RWPE2 (cell line): Measurements from ENCODE around the gene THPO.

ENCODE experiments used
- ATAC-seq: fragments of 200-7000 bp; cut with Tn5 transposase; 3 replicates; pipeline ENCODE4 v1.9.1; 2021; ENCODE audit warnings: low read depth
- DNase-seq: peaks from one replicate; pipeline ENCODE4 v3.0.0-alpha.2; 2020; ENCODE audit warnings: low spot score
- H3K27ac ChIP-seq: fragments of 450-650 bp; 2 replicates; pipeline ENCODE4 v1.5.1; 2017; ENCODE audit warnings: mild to moderate bottlenecking; ENCODE audit not compliant: poor library complexity, severe bottlenecking
- H3K27me3 ChIP-seq: fragments of 250-450 bp; sonication (Bioruptor Pico); 2 replicates; pipeline ENCODE4 v1.5.1; 2021; ENCODE audit warnings: mild to moderate bottlenecking, moderate library complexity; ENCODE audit not compliant: insufficient read depth, poor library complexity, severe bottlenecking
- H3K36me3 ChIP-seq: fragments of 250-450 bp; sonication (Bioruptor Pico); 2 replicates; pipeline ENCODE4 v1.5.1; 2020; ENCODE audit warnings: low read depth, mild to moderate bottlenecking, moderate library complexity
- H3K4me1 ChIP-seq: fragments of 250-450 bp; sonication (Bioruptor Pico); 2 replicates; pipeline ENCODE4 v1.5.1; 2021; ENCODE audit warnings: mild to moderate bottlenecking, moderate library complexity; ENCODE audit not compliant: insufficient read depth, poor library complexity, severe bottlenecking
- H3K4me3 ChIP-seq: fragments of 250-450 bp; sonication (Bioruptor Pico); 2 replicates; pipeline ENCODE4 v1.5.1; 2021; ENCODE audit warnings: mild to moderate bottlenecking, moderate library complexity; ENCODE audit not compliant: severe bottlenecking
- H3K9me3 ChIP-seq: fragments of 250-450 bp; sonication (Bioruptor Pico); 2 replicates; pipeline ENCODE4 v1.5.1; 2021; ENCODE audit warnings: mild to moderate bottlenecking, moderate library complexity; ENCODE audit not compliant: severe bottlenecking
- CTCF ChIP-seq: fragments of 450-650 bp; IDR thresholded peaks from one replicate; pipeline ENCODE4 v1.5.1; 2017; ENCODE audit warnings: mild to moderate bottlenecking, moderate library complexity; ENCODE audit not compliant: poor library complexity, severe bottlenecking

THPO gene

GRCh38 chr3:184386047-184386806 is 8.2 kb upstream of the THPO start:
- no peak for ATAC-seq
- TF ChIP-seq CTCF: no peak
- no peaks in the 10 kb centered on the region for H3K4me1 ChIP-seq
- H3K27me3 ChIP-seq: peaks cover 9% of the 10 kb centered on the region
- H3K36me3 ChIP-seq: no peaks in the 10 kb centered on the region
- no peak for DNase-seq
- H3K9me3 ChIP-seq: no peaks in the 10 kb centered on the region
- H3K27ac ChIP-seq: no peak overlapping the region
- H3K4me3 ChIP-seq: no peak overlapping the region

- no peaks in the 10 kb centered on the region for H3K9me3 ChIP-seq
- H3K4me3 ChIP-seq: no peak overlapping the region
- ATAC-seq (no peak), DNase-seq (no peak)
- peaks cover 17% of the 10 kb centered on the region for H3K27me3 ChIP-seq
- no peaks in the 10 kb centered on the region for H3K4me1 ChIP-seq
- no peak for TF ChIP-seq CTCF
- no peaks in the 10 kb centered on the region for H3K36me3 ChIP-seq
- no peak overlapping the region for H3K27ac ChIP-seq
Measured at GRCh38 chr3:184384856-184385422, 6.9 kb upstream of the THPO start.

GRCh38 chr3:184384342-184384741 is 6.3 kb upstream of the THPO start:
- Histone ChIP-seq H3K27ac (no peak overlapping the region), H3K4me3 (no peak overlapping the region), H3K4me1 (no peaks in the 10 kb centered on the region), H3K9me3 (no peaks in the 10 kb centered on the region), H3K27me3 (peaks cover 19% of the 10 kb centered on the region), H3K36me3 (no peaks in the 10 kb centered on the region)
- no peak for DNase-seq
- no peak for TF ChIP-seq CTCF
- no peak for ATAC-seq

GRCh38 chr3:184383033-184383740 is 5.2 kb upstream of the THPO start:
- TF ChIP-seq CTCF: no peak
- Histone ChIP-seq H3K4me1 (no peaks in the 10 kb centered on the region), H3K9me3 (no peaks in the 10 kb centered on the region), H3K4me3 (no peak overlapping the region), H3K36me3 (no peaks in the 10 kb centered on the region), H3K27ac (no peak overlapping the region), H3K27me3 (peaks cover 31% of the 10 kb centered on the region)
- no peak for DNase-seq
- no peak for ATAC-seq
